Gastrocnemius medialis (tissue), 4 donors: Measurements from ENCODE around the gene PSMB2. TPM values are rescaled to one million over a fixed set of nuclear protein-coding genes. Genes with fewer than 3 reads are reported as not detected.

Experiments
- ATAC-seq, 2 donors: fragments of 150-250 bp; one replicate each; pipeline ENCODE4 v1.9.1; 2016
- DNase-seq, 2 donors: peaks; one replicate each; pipeline ENCODE4 v3.0.0-alpha.2; 2019
- H3K27ac ChIP-seq, 4 donors: fragments of 200-600 bp; sonication (generic); 1 replicate in 1 of 4; 2 replicates in 3 of 4; pipeline ENCODE4 v1.5.1; 2016 to 2018; ENCODE audit warnings: mild to moderate bottlenecking in 2 of 4, moderate library complexity in 1 of 4
- H3K27me3 ChIP-seq, 3 donors: fragments of 200-600 bp; sonication (generic) in 2 of 3; 1 replicate in 1 of 3; 2 replicates in 2 of 3; pipeline versions ENCODE4 v1.5.1 to v1.6.0; 2016 to 2019; ENCODE audit warnings: mild to moderate bottlenecking in 1 of 3, moderate library complexity in 1 of 3
- H3K36me3 ChIP-seq, 2 donors: fragments of 200-600 bp; sonication (generic) in 1 of 2; one replicate each; pipeline ENCODE4 v1.5.1; 2017 to 2018
- H3K4me1 ChIP-seq, 2 donors: fragments of 200-600 bp; sonication (generic) in 1 of 2; one replicate each; pipeline ENCODE4 v1.5.1; 2016 to 2017; ENCODE audit warnings: mild to moderate bottlenecking in 2 of 2
- H3K4me3 ChIP-seq, 4 donors: fragments of 200-600 bp; sonication (generic) in 3 of 4; 1 replicate in 1 of 4; 2 replicates in 3 of 4; pipeline ENCODE4 v1.5.1; 2016 to 2019; ENCODE audit warnings: mild to moderate bottlenecking in 2 of 4
- H3K9me3 ChIP-seq, 3 donors: fragments of 200-600 bp; sonication (generic) in 2 of 3; 1 replicate in 1 of 3; 2 replicates in 2 of 3; pipeline ENCODE4 v1.5.1; 2016 to 2019
- POLR2A ChIP-seq, 2 donors: fragments of 450-650 bp; IDR thresholded peaks; one replicate each; pipeline ENCODE4 v1.6.1; 2017; ENCODE audit warnings: antibody characterized with exemption in 2 of 2, mild to moderate bottlenecking in 2 of 2, moderate library complexity in 2 of 2
- in situ Hi-C, 4 donors: fragments of 200-750 bp; cut with MboI; loops; one replicate each; pipeline versions ENCODE4 v1.15.0 to v1.8.0; 2017; ENCODE audit warnings: low sequenced_read_pairs in 4 of 4
- intact Hi-C: fragments of 100-400 bp; cut with DNase I; formaldehyde crosslinking; loops from one replicate; pipeline ENCODE4 v1.15.1; 2023; ENCODE audit warnings: low total_unique reads
- total RNA-seq, 4 donors: library from RNA; depleted of rRNA; stranded (reverse); fragments of >200 nt; gene quantifications; one replicate each; pipeline versions ENCODE4 v1.1.0 to v1.2.3, GENCODE V29; 2016
- TF ChIP-seq, protein P1 (sequence below), 5 experiments: fragments of 450-650 bp in 3 of 5; fragments of 200-600 bp in 2 of 5; sonication (generic) in 2 of 5; IDR thresholded peaks in 4 of 5; conservative IDR thresholded peaks in 1 of 5; 1 replicate in 4 of 5; 2 replicates in 1 of 5; pipeline ENCODE4 v1.5.1; 2016 to 2019; ENCODE audit warnings: antibody characterized with exemption in 5 of 5, mild to moderate bottlenecking in 3 of 5, moderate library complexity in 3 of 5

Gene PSMB2
- total RNA-seq, 4 donors from 2014 or later, result 65.2 to 119 (median 89.9) TPM

DNA sequence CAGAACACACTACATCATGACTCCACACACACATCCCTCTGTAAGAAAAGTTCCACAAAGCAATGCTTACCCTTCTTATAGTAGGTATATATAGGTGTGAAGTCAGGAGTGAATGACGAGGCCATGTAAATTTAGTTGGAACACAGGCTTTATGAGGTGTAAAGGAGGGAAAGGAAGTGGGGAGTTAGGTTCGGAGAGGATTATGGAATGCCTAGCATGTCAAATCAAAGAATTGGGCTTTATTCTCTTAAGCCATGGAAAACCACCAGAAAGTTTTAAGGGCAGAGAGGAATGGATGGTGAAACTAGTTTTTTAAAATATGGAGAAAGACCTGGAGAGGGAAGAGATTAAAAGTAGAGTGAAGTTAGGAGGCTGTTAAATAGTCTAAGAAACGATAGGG is 41.9 kb downstream of the PSMB2 start:
- no peak overlapping the region for H3K4me3 ChIP-seq
- in situ Hi-C loops, result no loop called here
- no peak for ATAC-seq

GRCh38 chr1:35598895-35599294 is 42.4 kb downstream of the PSMB2 start:
- TF ChIP-seq POLR2A (IDR thresholded peaks at IDR 0.05), result no peak
- TF ChIP-seq, protein P1, sequence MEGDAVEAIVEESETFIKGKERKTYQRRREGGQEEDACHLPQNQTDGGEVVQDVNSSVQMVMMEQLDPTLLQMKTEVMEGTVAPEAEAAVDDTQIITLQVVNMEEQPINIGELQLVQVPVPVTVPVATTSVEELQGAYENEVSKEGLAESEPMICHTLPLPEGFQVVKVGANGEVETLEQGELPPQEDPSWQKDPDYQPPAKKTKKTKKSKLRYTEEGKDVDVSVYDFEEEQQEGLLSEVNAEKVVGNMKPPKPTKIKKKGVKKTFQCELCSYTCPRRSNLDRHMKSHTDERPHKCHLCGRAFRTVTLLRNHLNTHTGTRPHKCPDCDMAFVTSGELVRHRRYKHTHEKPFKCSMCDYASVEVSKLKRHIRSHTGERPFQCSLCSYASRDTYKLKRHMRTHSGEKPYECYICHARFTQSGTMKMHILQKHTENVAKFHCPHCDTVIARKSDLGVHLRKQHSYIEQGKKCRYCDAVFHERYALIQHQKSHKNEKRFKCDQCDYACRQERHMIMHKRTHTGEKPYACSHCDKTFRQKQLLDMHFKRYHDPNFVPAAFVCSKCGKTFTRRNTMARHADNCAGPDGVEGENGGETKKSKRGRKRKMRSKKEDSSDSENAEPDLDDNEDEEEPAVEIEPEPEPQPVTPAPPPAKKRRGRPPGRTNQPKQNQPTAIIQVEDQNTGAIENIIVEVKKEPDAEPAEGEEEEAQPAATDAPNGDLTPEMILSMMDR (IDR thresholded peaks at IDR 0.05 in 4 of 5, conservative IDR thresholded peaks at IDR 0.05 in 1 of 5), result no peak
- in situ Hi-C loops (no loop called here), intact Hi-C loops (no loop called here)
- no peaks in the 10 kb centered on the region for H3K27me3 ChIP-seq
- H3K4me1 ChIP-seq, result no peaks in the 10 kb centered on the region
- no peak overlapping the region for H3K27ac ChIP-seq
- no peak overlapping the region for H3K4me3 ChIP-seq
- ATAC-seq (no peak), DNase-seq (no peak)
- H3K9me3 ChIP-seq, result no peaks in the 10 kb centered on the region
- H3K36me3 ChIP-seq, result peaks cover 0 to 38% of the 10 kb centered on the region in 2 donors

More for the DNA sequence above, 41.9 kb downstream of the PSMB2 start:
- peaks cover 0 to 43% of the 10 kb centered on the region in 2 donors for H3K36me3 ChIP-seq
- TF ChIP-seq POLR2A (IDR thresholded peaks at IDR 0.05), result no peak
- TF ChIP-seq, protein P1 (IDR thresholded peaks at IDR 0.05 in 4 of 5, conservative IDR thresholded peaks at IDR 0.05 in 1 of 5), result no peak
- no peaks in the 10 kb centered on the region for H3K27me3 ChIP-seq
- intact Hi-C loops, result no loop called here
- no peaks in the 10 kb centered on the region for H3K4me1 ChIP-seq
- no peak for DNase-seq
- no peak overlapping the region for H3K27ac ChIP-seq
- no peaks in the 10 kb centered on the region for H3K9me3 ChIP-seq

DNA sequence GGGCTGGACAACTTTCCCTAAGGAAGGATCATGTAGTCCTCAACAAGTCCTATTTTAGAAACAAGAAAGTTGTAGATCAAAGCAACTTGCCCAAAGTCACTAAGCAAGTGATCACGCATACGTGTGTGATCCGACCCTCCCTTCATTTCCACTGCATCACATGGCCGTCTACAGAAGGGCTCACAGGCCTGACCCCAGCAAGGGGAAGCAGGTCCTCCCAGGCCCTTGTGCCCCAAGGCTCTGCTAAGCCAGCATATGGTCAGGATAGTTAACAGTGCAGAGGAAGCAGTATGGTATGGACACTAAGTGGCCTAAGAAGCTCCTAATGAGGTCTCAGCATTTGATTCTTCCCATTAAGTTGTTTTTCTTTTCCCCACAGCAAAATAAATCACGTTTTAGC is 43.5 kb downstream of the PSMB2 start:
- H3K36me3 ChIP-seq, result peaks cover 0 to 27% of the 10 kb centered on the region in 2 donors
- no peaks in the 10 kb centered on the region for H3K9me3 ChIP-seq
- no peaks in the 10 kb centered on the region for H3K4me1 ChIP-seq
- in situ Hi-C loops, result no loop called here
- no peak for TF ChIP-seq POLR2A (IDR thresholded peaks at IDR 0.05)
- TF ChIP-seq, protein P1 (IDR thresholded peaks at IDR 0.05 in 4 of 5, conservative IDR thresholded peaks at IDR 0.05 in 1 of 5), result no peak
- no peak for DNase-seq
- no peak for ATAC-seq
- intact Hi-C loops, result no loop called here
- no peak overlapping the region for H3K4me3 ChIP-seq
- no peak overlapping the region for H3K27ac ChIP-seq
- H3K27me3 ChIP-seq, result no peaks in the 10 kb centered on the region

DNA sequence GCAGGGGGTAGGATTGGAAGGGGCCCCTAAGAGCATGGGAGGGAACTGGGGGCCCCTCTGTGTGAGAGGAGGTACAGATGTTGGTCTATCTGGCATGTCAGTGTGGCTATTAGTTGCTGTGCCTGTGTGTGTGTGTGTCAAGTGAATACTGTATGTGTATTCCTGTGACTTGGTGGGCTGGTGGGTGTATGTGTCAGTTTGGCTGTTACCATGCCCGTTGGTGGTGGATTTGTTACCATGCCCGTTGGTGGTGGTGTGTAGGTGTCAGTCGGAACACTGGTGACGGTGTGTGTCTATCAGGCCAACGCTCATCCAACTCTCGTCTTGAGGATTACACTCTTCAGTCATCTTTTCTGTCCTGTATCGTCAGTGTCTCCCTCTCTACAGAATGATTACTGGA is 45.6 kb downstream of the PSMB2 start:
- intact Hi-C loops, result no loop called here

More for the DNA sequence above, 45.6 kb downstream of the PSMB2 start:
- no peaks in the 10 kb centered on the region for H3K9me3 ChIP-seq
- H3K4me1 ChIP-seq, result no peaks in the 10 kb centered on the region
- H3K4me3 ChIP-seq, result no peak overlapping the region
- H3K27ac ChIP-seq, result no peak overlapping the region
- DNase-seq, result no peak
- H3K36me3 ChIP-seq, result peaks cover 0 to 10% of the 10 kb centered on the region in 2 donors
- no peak for ATAC-seq
- TF ChIP-seq, protein P1 (IDR thresholded peaks at IDR 0.05 in 4 of 5, conservative IDR thresholded peaks at IDR 0.05 in 1 of 5), result no peak
- no peak for TF ChIP-seq POLR2A (IDR thresholded peaks at IDR 0.05)
- no peaks in the 10 kb centered on the region for H3K27me3 ChIP-seq
- in situ Hi-C loops, result no loop called here
